ENCODE results near the gene C16orf96. TPM values are rescaled to one million over a fixed set of nuclear protein-coding genes. Genes with fewer than 3 reads are reported as not detected.

The C16orf96 gene
- 0.74 TPM for polyA plus RNA-seq (2013, experiment 1 of 2)
- 0.79 TPM for polyA plus RNA-seq (2013, experiment 2 of 2)

- no peak for DNase-seq (ENCODE audit: low spot score)
- Histone ChIP-seq H3K4me3 (ENCODE audit: low read length in 2 of 2) (peak within 1 kb of the TSS in 1 of 2 donors; percentile 26), H3K27ac (replicated peaks; ENCODE audit: low read length) (no peak within 1 kb of the TSS)
Observed at GRCh38 chr16:4556112-4556511, at the start of gene C16orf96. C16orf96 (plus strand) TSS chr16:4556340; CDS start chr16:4556490, 150 bp downstream.

GRCh38 chr16:4506450-4506849, 49.7 kb upstream of the C16orf96 start:
- H3K79me1 ChIP-seq (ENCODE audit: low read depth, low read length) = no peaks in the 10 kb centered on the region
- no peak overlapping the region for H3K18ac ChIP-seq (ENCODE audit: low read length)
- no peak overlapping the region for H3K4ac ChIP-seq (ENCODE audit: low read length)
- no peak overlapping the region for H2BK120ac ChIP-seq (ENCODE audit: low read depth, low read length)
- H2BK5ac ChIP-seq (ENCODE audit: low read length) = no peak overlapping the region
- no peak overlapping the region for H3K4me3 ChIP-seq (ENCODE audit: low read length in 2 of 2)
- H3K4me1 ChIP-seq (ENCODE audit: control insufficient read depth in 2 of 2, insufficient read depth in 1 of 2, low read depth in 1 of 2, low read length in 2 of 2) = peaks cover 1 to 3% of the 10 kb centered on the region in 2 donors
- H2AK5ac ChIP-seq (ENCODE audit: low read depth, low read length) = no peak overlapping the region
- H3K4me2 ChIP-seq (ENCODE audit: insufficient read depth, low read length, poor library complexity, severe bottlenecking) = no peak overlapping the region
- peak; percentile 49 for DNase-seq (ENCODE audit: low spot score)
- H4K91ac ChIP-seq (ENCODE audit: low read depth, low read length, poor library complexity) = no peak overlapping the region
- H3K14ac ChIP-seq (ENCODE audit: low read length) = no peak overlapping the region
- H3K9ac ChIP-seq (ENCODE audit: low read depth, low read length, poor library complexity) = no peak overlapping the region
- H3K9me3 ChIP-seq (replicated peaks in 1 of 2; ENCODE audit: control insufficient read depth in 2 of 2, insufficient read depth in 1 of 2, low read depth in 1 of 2, low read length in 2 of 2) = no peaks in the 10 kb centered on the region
- no peak overlapping the region for H3K23ac ChIP-seq (ENCODE audit: low read depth, low read length, poor library complexity)
- no peak overlapping the region for H2BK15ac ChIP-seq (ENCODE audit: low read length)
- no CpG with 5 or more reads among the region's 3 CpGs for WGBS, 2 donors (ENCODE audit: extremely low coverage in 2 of 2, insufficient read length in 2 of 2, insufficient replicate concordance in 1 of 2)
- H3K27me3 ChIP-seq (ENCODE audit: control insufficient read depth in 3 of 3, insufficient read depth in 3 of 3, low read depth in 1 of 3, low read length in 3 of 3) = no peaks in the 10 kb centered on the region
- H3K36me3 ChIP-seq (replicated peaks in 1 of 2; ENCODE audit: control insufficient read depth in 2 of 2, insufficient read depth in 2 of 2, low read length in 2 of 2) = peaks cover 19 to 48% of the 10 kb centered on the region in 2 donors
- no peak overlapping the region for H4K8ac ChIP-seq (ENCODE audit: low read depth, low read length)
- H2AFZ ChIP-seq (ENCODE audit: low read length) = no peak overlapping the region
- H3K27ac ChIP-seq (replicated peaks; ENCODE audit: low read length) = no peak overlapping the region
- no peak overlapping the region for H2BK12ac ChIP-seq (ENCODE audit: low read length)

More at GRCh38 chr16:4556112-4556511, at the start of gene C16orf96:
- Histone ChIP-seq H2BK12ac (ENCODE audit: low read length) (peak within 1 kb of the TSS; percentile 63), H3K4ac (ENCODE audit: low read length) (peak within 1 kb of the TSS; percentile 69), H2AFZ (ENCODE audit: low read length) (no peak within 1 kb of the TSS), H3K27me3 (ENCODE audit: control insufficient read depth in 3 of 3, insufficient read depth in 3 of 3, low read depth in 1 of 3, low read length in 3 of 3) (no peaks in the 10 kb centered on the region), H2AK5ac (ENCODE audit: low read depth, low read length) (peak within 1 kb of the TSS; percentile 66), H3K9ac (ENCODE audit: low read depth, low read length, poor library complexity) (peak within 1 kb of the TSS; percentile 12), H3K9me3 (replicated peaks in 1 of 2; ENCODE audit: control insufficient read depth in 2 of 2, insufficient read depth in 1 of 2, low read depth in 1 of 2, low read length in 2 of 2) (no peaks in the 10 kb centered on the region), H3K4me2 (ENCODE audit: insufficient read depth, low read length, poor library complexity, severe bottlenecking) (no peak within 1 kb of the TSS), H3K4me1 (ENCODE audit: control insufficient read depth in 2 of 2, insufficient read depth in 1 of 2, low read depth in 1 of 2, low read length in 2 of 2) (peaks cover 1 to 7% of the 10 kb centered on the region in 2 donors), H3K14ac (ENCODE audit: low read length) (no peak within 1 kb of the TSS), H3K79me1 (ENCODE audit: low read depth, low read length) (no peaks in the 10 kb centered on the region), H3K36me3 (replicated peaks in 1 of 2; ENCODE audit: control insufficient read depth in 2 of 2, insufficient read depth in 2 of 2, low read length in 2 of 2) (no peaks in the 10 kb centered on the region), H2BK5ac (ENCODE audit: low read length) (no peak within 1 kb of the TSS), H3K18ac (ENCODE audit: low read length) (peak within 1 kb of the TSS; percentile 65), H4K91ac (ENCODE audit: low read depth, low read length, poor library complexity) (no peak within 1 kb of the TSS), H2BK15ac (ENCODE audit: low read length) (peak within 1 kb of the TSS; percentile 30), H3K23ac (ENCODE audit: low read depth, low read length, poor library complexity) (peak within 1 kb of the TSS; percentile 17), H2BK120ac (ENCODE audit: low read depth, low read length) (no peak within 1 kb of the TSS), H4K8ac (ENCODE audit: low read depth, low read length) (no peak within 1 kb of the TSS)
- no CpG with 5 or more reads among the region's 4 CpGs for WGBS, 2 donors (ENCODE audit: extremely low coverage in 2 of 2, insufficient read length in 2 of 2, insufficient replicate concordance in 1 of 2)

DNA sequence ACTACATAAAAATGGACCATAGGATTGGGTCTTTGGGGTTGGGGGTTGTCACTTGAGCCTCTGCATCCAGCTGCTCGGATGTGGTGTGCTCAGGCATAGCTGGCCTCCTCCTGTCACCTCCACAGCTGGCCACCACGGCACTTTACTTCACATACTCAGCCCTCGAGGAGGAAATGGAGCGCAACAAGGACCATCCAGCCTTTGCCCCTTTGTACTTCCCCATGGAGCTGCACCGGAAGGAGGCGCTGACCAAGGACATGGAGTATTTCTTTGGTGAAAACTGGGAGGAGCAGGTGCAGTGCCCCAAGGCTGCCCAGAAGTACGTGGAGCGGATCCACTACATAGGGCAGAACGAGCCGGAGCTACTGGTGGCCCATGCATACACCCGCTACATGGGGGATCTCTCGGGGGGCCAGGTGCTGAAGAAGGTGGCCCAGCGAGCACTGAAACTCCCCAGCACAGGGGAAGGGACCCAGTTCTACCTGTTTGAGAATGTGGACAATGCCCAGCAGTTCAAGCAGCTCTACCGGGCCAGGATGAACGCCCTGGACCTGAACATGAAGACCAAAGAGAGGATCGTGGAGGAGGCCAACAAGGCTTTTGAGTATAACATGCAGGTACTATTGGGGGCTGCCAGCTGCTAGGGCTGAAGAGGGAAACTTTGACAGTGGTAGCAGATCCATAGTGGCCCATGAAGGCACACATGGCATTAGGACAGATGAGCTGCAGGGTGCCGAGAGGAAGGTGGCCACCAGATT, 48.4 kb upstream of the C16orf96 start:
- Histone ChIP-seq H3K4ac (ENCODE audit: low read length) (no peak overlapping the region), H2AFZ (ENCODE audit: low read length) (no peak overlapping the region), H4K91ac (ENCODE audit: low read depth, low read length, poor library complexity) (no peak overlapping the region), H2BK5ac (ENCODE audit: low read length) (no peak overlapping the region), H3K27ac (replicated peaks; ENCODE audit: low read length) (no peak overlapping the region), H2BK15ac (ENCODE audit: low read length) (no peak overlapping the region), H3K79me1 (ENCODE audit: low read depth, low read length) (no peaks in the 10 kb centered on the region), H3K9ac (ENCODE audit: low read depth, low read length, poor library complexity) (no peak overlapping the region), H3K27me3 (ENCODE audit: control insufficient read depth in 3 of 3, insufficient read depth in 3 of 3, low read depth in 1 of 3, low read length in 3 of 3) (no peaks in the 10 kb centered on the region), H3K14ac (ENCODE audit: low read length) (no peak overlapping the region), H2BK120ac (ENCODE audit: low read depth, low read length) (no peak overlapping the region), H2BK12ac (ENCODE audit: low read length) (no peak overlapping the region), H3K4me2 (ENCODE audit: insufficient read depth, low read length, poor library complexity, severe bottlenecking) (no peak overlapping the region), H3K9me3 (replicated peaks in 1 of 2; ENCODE audit: control insufficient read depth in 2 of 2, insufficient read depth in 1 of 2, low read depth in 1 of 2, low read length in 2 of 2) (no peaks in the 10 kb centered on the region), H3K36me3 (replicated peaks in 1 of 2; ENCODE audit: control insufficient read depth in 2 of 2, insufficient read depth in 2 of 2, low read length in 2 of 2) (peaks cover 27 to 61% of the 10 kb centered on the region in 2 donors), H2AK5ac (ENCODE audit: low read depth, low read length) (no peak overlapping the region), H3K23ac (ENCODE audit: low read depth, low read length, poor library complexity) (no peak overlapping the region), H3K18ac (ENCODE audit: low read length) (no peak overlapping the region), H3K4me1 (ENCODE audit: control insufficient read depth in 2 of 2, insufficient read depth in 1 of 2, low read depth in 1 of 2, low read length in 2 of 2) (no peaks in the 10 kb centered on the region), H3K4me3 (ENCODE audit: low read length in 2 of 2) (no peak overlapping the region), H4K8ac (ENCODE audit: low read depth, low read length) (no peak overlapping the region)
- no peak for DNase-seq (ENCODE audit: low spot score)
- WGBS, 2 donors (ENCODE audit: extremely low coverage in 2 of 2, insufficient read length in 2 of 2, insufficient replicate concordance in 1 of 2) = no CpG with 5 or more reads among the region's 17 CpGs

DNA sequence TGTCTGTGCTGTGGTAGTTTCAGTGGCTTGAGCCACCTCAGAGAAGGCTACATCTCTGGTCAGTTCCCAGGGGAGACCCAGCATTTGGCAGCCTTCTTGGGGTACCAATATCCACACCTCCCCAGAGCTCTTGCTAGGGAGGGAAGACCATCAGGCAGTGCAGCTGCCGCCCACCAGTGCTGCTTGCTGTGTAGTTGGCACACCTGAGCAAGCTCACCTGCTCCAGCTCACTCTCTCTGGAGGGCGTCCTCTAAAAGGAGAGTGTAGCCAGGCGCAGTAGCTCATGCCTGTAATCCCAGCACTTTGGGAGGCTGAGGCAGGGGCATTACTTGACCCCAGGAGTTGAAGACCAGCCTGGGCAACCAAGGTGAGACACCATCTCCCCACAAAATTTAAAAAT, 47.3 kb upstream of the C16orf96 start:
- Histone ChIP-seq H3K36me3 (replicated peaks in 1 of 2; ENCODE audit: control insufficient read depth in 2 of 2, insufficient read depth in 2 of 2, low read length in 2 of 2) (peaks cover 31 to 70% of the 10 kb centered on the region in 2 donors), H2BK15ac (ENCODE audit: low read length) (no peak overlapping the region), H4K8ac (ENCODE audit: low read depth, low read length) (no peak overlapping the region), H3K9me3 (replicated peaks in 1 of 2; ENCODE audit: control insufficient read depth in 2 of 2, insufficient read depth in 1 of 2, low read depth in 1 of 2, low read length in 2 of 2) (no peaks in the 10 kb centered on the region), H3K4me1 (ENCODE audit: control insufficient read depth in 2 of 2, insufficient read depth in 1 of 2, low read depth in 1 of 2, low read length in 2 of 2) (no peaks in the 10 kb centered on the region), H2BK120ac (ENCODE audit: low read depth, low read length) (no peak overlapping the region), H3K27me3 (ENCODE audit: control insufficient read depth in 3 of 3, insufficient read depth in 3 of 3, low read depth in 1 of 3, low read length in 3 of 3) (no peaks in the 10 kb centered on the region), H2AK5ac (ENCODE audit: low read depth, low read length) (no peak overlapping the region), H3K4me2 (ENCODE audit: insufficient read depth, low read length, poor library complexity, severe bottlenecking) (no peak overlapping the region), H2BK5ac (ENCODE audit: low read length) (no peak overlapping the region), H3K9ac (ENCODE audit: low read depth, low read length, poor library complexity) (no peak overlapping the region), H3K18ac (ENCODE audit: low read length) (no peak overlapping the region), H2AFZ (ENCODE audit: low read length) (no peak overlapping the region), H3K27ac (replicated peaks; ENCODE audit: low read length) (no peak overlapping the region), H3K4ac (ENCODE audit: low read length) (no peak overlapping the region), H3K14ac (ENCODE audit: low read length) (no peak overlapping the region), H3K4me3 (ENCODE audit: low read length in 2 of 2) (no peak overlapping the region), H2BK12ac (ENCODE audit: low read length) (no peak overlapping the region), H3K79me1 (ENCODE audit: low read depth, low read length) (no peaks in the 10 kb centered on the region), H4K91ac (ENCODE audit: low read depth, low read length, poor library complexity) (no peak overlapping the region), H3K23ac (ENCODE audit: low read depth, low read length, poor library complexity) (no peak overlapping the region)
- DNase-seq (ENCODE audit: low spot score) = no peak
- no CpG with 5 or more reads among the region's 3 CpGs for WGBS, 2 donors (ENCODE audit: extremely low coverage in 2 of 2, insufficient read length in 2 of 2, insufficient replicate concordance in 1 of 2)
